ENCODE results near the gene ITSN1. TPM values are rescaled to one million over a fixed set of nuclear protein-coding genes. Genes with fewer than 3 reads are reported as not detected.

ITSN1 gene
- total RNA-seq, 4 donors from 2014 or later, result 31.1 to 42.5 (median 35.9) TPM

DNA sequence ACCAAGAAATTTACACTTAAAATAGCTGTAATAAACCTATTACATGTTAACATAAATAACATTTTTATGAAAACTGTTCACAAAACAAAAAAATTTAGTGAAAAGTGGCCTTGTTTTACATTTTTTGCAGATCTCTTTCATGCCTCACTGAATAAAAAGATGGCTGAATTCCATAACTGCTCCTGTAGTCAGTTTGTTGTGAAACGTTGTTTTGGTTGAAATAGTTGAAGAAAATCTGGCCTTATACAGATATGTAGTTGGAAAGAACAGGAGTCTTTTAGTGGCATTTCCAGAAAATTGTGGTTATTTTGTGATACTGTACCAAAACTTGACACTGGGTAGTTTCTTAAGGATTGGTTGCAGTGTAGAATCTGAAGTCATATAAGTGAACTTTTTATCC, 18.1 kb downstream of the ITSN1 start:
- Histone ChIP-seq H3K27ac (replicated peaks in 1 of 4) (no peak overlapping the region), H3K4me3 (no peak overlapping the region), H3K4me1 (peaks cover 22 to 58% (median 26%) of the 10 kb centered on the region in 4 donors), H3K36me3 (no peaks in the 10 kb centered on the region), H3K9me3 (no peaks in the 10 kb centered on the region), H3K27me3 (no peaks in the 10 kb centered on the region)
- no peak for TF ChIP-seq EP300 (IDR thresholded peaks at IDR 0.05)
- TF ChIP-seq POLR2A (IDR thresholded peaks at IDR 0.05; ENCODE audit: low read depth), result no peak
- TF ChIP-seq POLR2AphosphoS5 (IDR thresholded peaks at IDR 0.05), result no peak
- TF ChIP-seq, protein P1, sequence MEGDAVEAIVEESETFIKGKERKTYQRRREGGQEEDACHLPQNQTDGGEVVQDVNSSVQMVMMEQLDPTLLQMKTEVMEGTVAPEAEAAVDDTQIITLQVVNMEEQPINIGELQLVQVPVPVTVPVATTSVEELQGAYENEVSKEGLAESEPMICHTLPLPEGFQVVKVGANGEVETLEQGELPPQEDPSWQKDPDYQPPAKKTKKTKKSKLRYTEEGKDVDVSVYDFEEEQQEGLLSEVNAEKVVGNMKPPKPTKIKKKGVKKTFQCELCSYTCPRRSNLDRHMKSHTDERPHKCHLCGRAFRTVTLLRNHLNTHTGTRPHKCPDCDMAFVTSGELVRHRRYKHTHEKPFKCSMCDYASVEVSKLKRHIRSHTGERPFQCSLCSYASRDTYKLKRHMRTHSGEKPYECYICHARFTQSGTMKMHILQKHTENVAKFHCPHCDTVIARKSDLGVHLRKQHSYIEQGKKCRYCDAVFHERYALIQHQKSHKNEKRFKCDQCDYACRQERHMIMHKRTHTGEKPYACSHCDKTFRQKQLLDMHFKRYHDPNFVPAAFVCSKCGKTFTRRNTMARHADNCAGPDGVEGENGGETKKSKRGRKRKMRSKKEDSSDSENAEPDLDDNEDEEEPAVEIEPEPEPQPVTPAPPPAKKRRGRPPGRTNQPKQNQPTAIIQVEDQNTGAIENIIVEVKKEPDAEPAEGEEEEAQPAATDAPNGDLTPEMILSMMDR (IDR thresholded peaks at IDR 0.05), result no peak
- no peak for DNase-seq (ENCODE audit: extremely low spot score)
- intact Hi-C loops (cut with DNase I), result no loop called here
- WGBS, result 69% methylated on average over 1 of the region's 1 CpG

GRCh38 chr21:33661146-33661545, 18.8 kb downstream of the ITSN1 start:
- no peak overlapping the region for H3K4me3 ChIP-seq
- no peak for TF ChIP-seq EP300 (IDR thresholded peaks at IDR 0.05)
- no peak for TF ChIP-seq POLR2A (IDR thresholded peaks at IDR 0.05; ENCODE audit: low read depth)
- no peak for TF ChIP-seq POLR2AphosphoS5 (IDR thresholded peaks at IDR 0.05)
- TF ChIP-seq, protein P1 (IDR thresholded peaks at IDR 0.05), result no peak
- H3K4me1 ChIP-seq, result peaks cover 15 to 54% (median 19%) of the 10 kb centered on the region in 4 donors
- no peaks in the 10 kb centered on the region for H3K27me3 ChIP-seq
- no peak for DNase-seq (ENCODE audit: extremely low spot score)
- no peaks in the 10 kb centered on the region for H3K9me3 ChIP-seq
- WGBS, result 84% methylated on average over 1 of the region's 1 CpG
- intact Hi-C loops (cut with DNase I), result no loop called here
- no peaks in the 10 kb centered on the region for H3K36me3 ChIP-seq
- H3K27ac ChIP-seq (replicated peaks in 1 of 4), result no peak overlapping the region

DNA sequence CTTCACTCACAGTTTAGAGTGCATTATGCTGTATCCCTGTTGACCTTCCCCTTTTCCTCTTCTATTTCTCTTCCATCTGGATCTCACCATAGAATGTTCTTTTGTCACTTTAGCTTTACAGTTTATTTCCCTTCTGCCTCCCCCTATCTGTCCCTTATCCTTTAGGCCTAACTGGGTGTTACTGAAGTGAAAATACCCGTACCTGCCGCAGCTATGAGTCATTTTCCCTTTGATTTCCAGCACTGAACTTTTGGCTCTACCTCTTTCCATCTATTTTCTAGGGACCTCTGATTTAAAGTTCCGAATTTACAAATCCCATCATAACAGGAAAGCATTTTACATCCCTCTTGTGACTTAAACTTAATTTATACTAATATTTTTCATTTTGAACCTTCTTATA, 19.7 kb downstream of the ITSN1 start:
- DNase-seq (ENCODE audit: extremely low spot score), result no peak
- 94% methylated on average over 3 of the region's 3 CpGs for WGBS
- TF ChIP-seq POLR2AphosphoS5 (IDR thresholded peaks at IDR 0.05), result no peak
- no peak for TF ChIP-seq EP300 (IDR thresholded peaks at IDR 0.05)
- TF ChIP-seq POLR2A (IDR thresholded peaks at IDR 0.05; ENCODE audit: low read depth), result no peak
- TF ChIP-seq, protein P1 (IDR thresholded peaks at IDR 0.05), result no peak
- Histone ChIP-seq H3K4me3 (no peak overlapping the region), H3K36me3 (no peaks in the 10 kb centered on the region), H3K4me1 (peaks cover 9 to 49% (median 17%) of the 10 kb centered on the region in 4 donors), H3K9me3 (no peaks in the 10 kb centered on the region), H3K27ac (replicated peaks in 1 of 4) (no peak overlapping the region), H3K27me3 (no peaks in the 10 kb centered on the region)
- intact Hi-C loops (cut with DNase I), result no loop called here

GRCh38 chr21:33663241-33663640, 20.9 kb downstream of the ITSN1 start:
- WGBS, result 71% methylated on average over 2 of the region's 2 CpGs
- H3K36me3 ChIP-seq, result no peaks in the 10 kb centered on the region
- H3K27me3 ChIP-seq, result no peaks in the 10 kb centered on the region
- H3K9me3 ChIP-seq, result no peaks in the 10 kb centered on the region
- intact Hi-C loops (cut with DNase I), result no loop called here
- no peak for TF ChIP-seq POLR2AphosphoS5 (IDR thresholded peaks at IDR 0.05)
- TF ChIP-seq POLR2A (IDR thresholded peaks at IDR 0.05; ENCODE audit: low read depth), result no peak
- no peak for TF ChIP-seq EP300 (IDR thresholded peaks at IDR 0.05)
- TF ChIP-seq, protein P1 (IDR thresholded peaks at IDR 0.05), result no peak
- H3K27ac ChIP-seq (replicated peaks in 1 of 4), result no peak overlapping the region
- DNase-seq (ENCODE audit: extremely low spot score), result no peak
- no peak overlapping the region for H3K4me3 ChIP-seq
- peaks cover 15 to 42% (median 19%) of the 10 kb centered on the region in 4 donors for H3K4me1 ChIP-seq

DNA sequence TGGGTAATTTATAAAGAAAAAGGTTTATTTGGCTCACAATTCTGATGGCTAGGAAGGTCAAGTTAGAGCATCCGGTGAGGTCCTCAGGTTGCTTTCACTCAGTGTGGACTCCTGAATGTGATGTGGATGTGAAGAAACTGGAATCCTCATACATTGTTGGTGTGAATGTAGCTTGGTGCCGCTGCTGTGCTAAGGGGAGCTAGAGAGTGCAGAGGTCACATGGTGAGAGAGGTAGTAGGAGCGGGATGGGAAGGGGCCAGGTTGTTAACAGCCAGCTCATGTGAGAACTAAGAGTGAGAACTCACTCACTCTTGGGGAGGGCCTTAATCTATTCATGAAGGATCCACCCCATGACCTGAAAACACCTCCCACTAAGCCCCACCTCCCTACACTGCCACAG, 21.8 kb downstream of the ITSN1 start:
- H3K27ac ChIP-seq (replicated peaks in 1 of 4), result no peak overlapping the region
- H3K9me3 ChIP-seq, result no peaks in the 10 kb centered on the region
- TF ChIP-seq, protein P1 (IDR thresholded peaks at IDR 0.05), result no peak
- TF ChIP-seq POLR2AphosphoS5 (IDR thresholded peaks at IDR 0.05) (no peak), POLR2A (IDR thresholded peaks at IDR 0.05; ENCODE audit: low read depth) (no peak), EP300 (IDR thresholded peaks at IDR 0.05) (no peak)
- no peaks in the 10 kb centered on the region for H3K36me3 ChIP-seq
- no peak for DNase-seq (ENCODE audit: extremely low spot score)
- WGBS, result 92% methylated on average over 3 of the region's 3 CpGs
- H3K27me3 ChIP-seq, result no peaks in the 10 kb centered on the region
- intact Hi-C loops (cut with DNase I), result no loop called here
- H3K4me3 ChIP-seq, result no peak overlapping the region
- H3K4me1 ChIP-seq, result peaks cover 17 to 43% (median 25%) of the 10 kb centered on the region in 4 donors

Data from esophagus muscularis mucosa (tissue), 4 donors.